WTC11 (cell line): ENCODE measurements around the gene RBP7. TPM values are rescaled to one million over a fixed set of nuclear protein-coding genes. Genes with fewer than 3 reads are reported as not detected.

Source experiments
- ATAC-seq: fragments of 200-7000 bp; cut with Tn5 transposase; 2 replicates; pipeline ENCODE4 v1.10.0; 2021; ENCODE audit warnings: mild to moderate bottlenecking, moderate library complexity
- CTCF ChIA-PET: fragments of 300-600 bp; sonication (Branson Sonifier 250); formaldehyde crosslinking; loops from one replicate; lab custom pipeline; 2021; ENCODE audit warnings: antibody characterized with exemption; lab: Charles Lee
- POLR2A ChIA-PET: fragments of 350-600 bp; sonication (Branson Sonifier 250); formaldehyde crosslinking; loops from one replicate; lab custom pipeline; 2021; ENCODE audit warnings: antibody characterized with exemption; lab: Charles Lee
- DNase-seq: peaks from one replicate; pipeline ENCODE4 v3.0.0; 2021; ENCODE audit warnings: low spot score
- H3K27ac Mint-ChIP-seq: 2 replicates; pipeline ENCODE4 v1.8.0; 2021; ENCODE audit warnings: mixed read lengths
- H3K27me3 Mint-ChIP-seq: 2 replicates; pipeline ENCODE4 v1.8.0; 2021; ENCODE audit warnings: low read depth, mild to moderate bottlenecking, moderate library complexity, mixed read lengths
- H3K36me3 Mint-ChIP-seq: 2 replicates; pipeline ENCODE4 v1.8.0; 2021; ENCODE audit warnings: mixed read lengths
- H3K4me1 Mint-ChIP-seq: 2 replicates; pipeline ENCODE4 v1.8.0; 2022; ENCODE audit warnings: mixed read lengths
- H3K4me3 Mint-ChIP-seq: 2 replicates; pipeline ENCODE4 v1.8.0; 2021; ENCODE audit warnings: mild to moderate bottlenecking, moderate library complexity, mixed read lengths
- H3K9me3 Mint-ChIP-seq: 2 replicates; pipeline ENCODE4 v1.8.0; 2021; ENCODE audit warnings: mixed read lengths
- CTCF ChIP-seq: fragments of 200-600 bp; IDR thresholded peaks from 2 replicates; pipeline ENCODE4 v1.8.0; 2022; ENCODE audit warnings: antibody characterized with exemption
- E2F5 ChIP-seq: sonication (generic); formaldehyde crosslinking; IDR thresholded peaks from 2 replicates; pipeline ENCODE4 v1.8.1; 2022; ENCODE audit warnings: mild to moderate bottlenecking, moderate library complexity, missing genetic modification reagents
- FOXK1 ChIP-seq: sonication (generic); formaldehyde crosslinking; IDR thresholded peaks from 2 replicates; pipeline ENCODE4 v1.8.0; 2022; ENCODE audit warnings: mild to moderate bottlenecking, moderate library complexity, missing genetic modification reagents
- FOXP4 ChIP-seq: sonication (generic); formaldehyde crosslinking; IDR thresholded peaks from 2 replicates; pipeline ENCODE4 v1.8.0; 2022; ENCODE audit warnings: mild to moderate bottlenecking, missing genetic modification reagents
- HMGXB4 ChIP-seq: sonication (generic); formaldehyde crosslinking; IDR thresholded peaks from 2 replicates; pipeline ENCODE4 v1.8.1; 2023; ENCODE audit warnings: mild to moderate bottlenecking, moderate library complexity, missing genetic modification reagents
- NFYB ChIP-seq: sonication (generic); formaldehyde crosslinking; conservative IDR thresholded peaks from 2 replicates; pipeline ENCODE4 v1.8.0; 2022; ENCODE audit warnings: low read depth, missing genetic modification reagents
- SP1 ChIP-seq: sonication (generic); formaldehyde crosslinking; conservative IDR thresholded peaks from 2 replicates; pipeline ENCODE4 v1.8.1; 2022; ENCODE audit warnings: missing genetic modification reagents
- STAT6 ChIP-seq: sonication (generic); formaldehyde crosslinking; conservative IDR thresholded peaks from 2 replicates; pipeline ENCODE4 v1.8.1; 2023; ENCODE audit warnings: mild to moderate bottlenecking, low read depth, missing genetic modification reagents, moderate library complexity
- USF1 ChIP-seq: sonication (generic); formaldehyde crosslinking; IDR thresholded peaks from 2 replicates; pipeline ENCODE4 v1.8.0; 2022; ENCODE audit warnings: mild to moderate bottlenecking, missing genetic modification reagents
- USF2 ChIP-seq: sonication (generic); formaldehyde crosslinking; IDR thresholded peaks from 2 replicates; pipeline ENCODE4 v1.8.1; 2023; ENCODE audit warnings: mild to moderate bottlenecking, missing genetic modification reagents, moderate library complexity
- ZMAT4 ChIP-seq: fragments of 250-450 bp; sonication (Bioruptor Pico); IDR thresholded peaks from 2 replicates; pipeline ENCODE4 v1.9.0; 2021; ENCODE audit warnings: mild to moderate bottlenecking
- ZNF138 ChIP-seq: sonication (generic); formaldehyde crosslinking; conservative IDR thresholded peaks from 2 replicates; pipeline ENCODE4 v1.8.1; 2022; ENCODE audit warnings: mild to moderate bottlenecking, moderate library complexity, missing genetic modification reagents
- ZNF232 ChIP-seq: sonication (generic); formaldehyde crosslinking; IDR thresholded peaks from 2 replicates; pipeline ENCODE4 v1.8.0; 2022; ENCODE audit warnings: mild to moderate bottlenecking, missing genetic modification reagents
- total RNA-seq: library from RNA; stranded (reverse); gene quantifications from 3 replicates; pipeline ENCODE4 v1.2.3, GENCODE V29; 2021

Gene RBP7
- total RNA-seq, 1 experiment from 2014 or later = 3.2 TPM

- ChIA-PET CTCF (interaction anchor here (0.7 to 2.5 kb wide), 7 partner anchors 13 to 312 kb away, joined by 3 to 12 read pairs (median 4); partner anchors contain the start of gene KIF1B), POLR2A (interaction anchor here (0.6 to 2.5 kb wide), 3 partner anchors 14 to 1231 kb away, joined by 3 to 8 read pairs (median 3); no protein-coding TSS in a partner anchor)
- Mint-ChIP-seq H3K9me3 (no peaks in the 10 kb centered on the region; the same call in 1 of the 2 replicates), H3K4me1 (peaks cover 19% of the 10 kb centered on the region), H3K4me3 (peak within 1 kb of the TSS; percentile 83), H3K27me3 (no peaks in the 10 kb centered on the region), H3K27ac (peak within 1 kb of the TSS; percentile 96), H3K36me3 (0 out of 2 replicates have a peak, but pooled peaks cover 2% of the 10 kb centered on the region)
- peak; percentile 92 for ATAC-seq
- TF ChIP-seq FOXK1 (CRISPR knock-in tag) (peak; percentile 75; the same call in 1 of the 2 replicates), SP1 (CRISPR knock-in tag) (peak; percentile 93), CTCF (peak; percentile 82), ZMAT4 (CRISPR knock-in tag) (no peak), HMGXB4 (peak; percentile 81; the same call in 1 of the 2 replicates), USF2 (CRISPR knock-in tag) (peak; percentile 97), STAT6 (CRISPR knock-in tag) (no peak), ZNF138 (CRISPR knock-in tag) (no peak), E2F5 (CRISPR knock-in tag) (peak; percentile 90), USF1 (CRISPR knock-in tag) (peak; percentile 94), NFYB (CRISPR knock-in tag) (peak; percentile 68), ZNF232 (CRISPR knock-in tag) (0 out of 2 replicates have a peak, but pooled peaks have one; percentile 24), FOXP4 (CRISPR knock-in tag) (peak; percentile 17; the same call in 1 of the 2 replicates)
- peak; percentile 99 for DNase-seq
Measured at GRCh38 chr1:10032590-10033358, 35.7 kb downstream of the RBP7 start, which contains the start of gene UBE4B. Gene UBE4B (plus strand): TSS chr1:10032958. CDS start chr1:10033671, 713 bp downstream.
